Sigmoid colon (tissue), 7 donors: ENCODE results near the gene NRP1. TPM values are rescaled to one million over a fixed set of nuclear protein-coding genes. Genes with fewer than 3 reads are reported as not detected.

Source experiments
- DNase-seq: peaks from one replicate; pipeline ENCODE4 v3.0.0-alpha.2; 2019
- H3K27ac ChIP-seq, 4 donors: fragments of 200-600 bp; sonication (generic); one replicate each; pipeline ENCODE4 v1.5.1; 2016 to 2019; ENCODE audit warnings: mild to moderate bottlenecking in 1 of 4
- H3K27me3 ChIP-seq, 3 donors: fragments of 200-600 bp; sonication (generic); one replicate each; pipeline ENCODE4 v1.5.1; 2019; ENCODE audit warnings: mild to moderate bottlenecking in 1 of 3
- H3K36me3 ChIP-seq, 4 donors: fragments of 200-600 bp; sonication (generic); one replicate each; pipeline ENCODE4 v1.5.1; 2016 to 2019
- H3K4me1 ChIP-seq, 4 donors: fragments of 200-600 bp; sonication (generic); one replicate each; pipeline ENCODE4 v1.5.1; 2017 to 2019
- H3K4me3 ChIP-seq, 4 donors: fragments of 200-600 bp; sonication (generic); one replicate each; pipeline ENCODE4 v1.5.1; 2017 to 2019; ENCODE audit warnings: mild to moderate bottlenecking in 2 of 4, moderate library complexity in 1 of 4
- H3K9me3 ChIP-seq, 4 donors: fragments of 200-600 bp in 3 of 4; sonication (generic) in 3 of 4; one replicate each; pipeline versions ENCODE4 v1.5.1 to v1.6.1; 2013 to 2019
- CTCF ChIP-seq, 4 experiments: fragments of 450-650 bp in 3 of 4; fragments of 200-600 bp in 1 of 4; IDR thresholded peaks; one replicate each; pipeline ENCODE4 v1.5.1; 2016 to 2019; ENCODE audit warnings: antibody characterized with exemption in 4 of 4, mild to moderate bottlenecking in 3 of 4, moderate library complexity in 2 of 4
- EP300 ChIP-seq, 4 donors: sonication (generic); formaldehyde crosslinking; IDR thresholded peaks; one replicate each; pipeline ENCODE4 v1.6.1; 2017; ENCODE audit warnings: antibody characterized with exemption in 4 of 4
- POLR2A ChIP-seq, 2 donors: fragments of 450-650 bp; IDR thresholded peaks; one replicate each; pipeline ENCODE4 v1.6.1; 2016; ENCODE audit warnings: antibody characterized with exemption in 2 of 2, mild to moderate bottlenecking in 2 of 2, moderate library complexity in 2 of 2
- POLR2AphosphoS5 ChIP-seq, 4 donors: sonication (generic); formaldehyde crosslinking; IDR thresholded peaks; one replicate each; pipeline ENCODE4 v1.6.1; 2017; ENCODE audit warnings: antibody characterized with exemption in 4 of 4
- WGBS, 2 donors: extraction: QIAGEN DNeasy Blood & Tissue Kit; methylation state at CpG; one replicate each; pipeline ENCODE4 v1.1.7; 2013; 5-methylcytosine and 5-hydroxymethylcytosine counted together
- intact Hi-C: fragments of 100-400 bp; cut with DNase I; formaldehyde crosslinking; loops from one replicate; pipeline ENCODE4 v1.15.1; 2023
- polyA plus RNA-seq, 3 donors: library from polyadenylated mRNA; stranded (reverse); fragments of 200-250 nt; gene quantifications; one replicate each; pipeline ENCODE4 v1.2.3, GENCODE V29; 2013
- total RNA-seq, 4 donors: library from RNA; depleted of rRNA; stranded (reverse); fragments of >200 nt; gene quantifications; one replicate each; pipeline ENCODE4 v1.1.0, GENCODE V29; 2016
- donor health status: healthy with polysubstance abuse.
- donor health status: Bipolar disorder and iron deficiency.
- donor health status: healthy.

Gene NRP1
- total and polyA plus RNA-seq, 7 donors = 3.6 to 52.4 (median 44.1) TPM

- TF ChIP-seq CTCF (IDR thresholded peaks at IDR 0.05) (no peak), POLR2A (IDR thresholded peaks at IDR 0.05) (no peak), EP300 (IDR thresholded peaks at IDR 0.05) (no peak), POLR2AphosphoS5 (IDR thresholded peaks at IDR 0.05) (no peak)
- Histone ChIP-seq H3K4me1 (peaks cover 0 to 19% (median 5%) of the 10 kb centered on the region in 4 donors), H3K9me3 (no peaks in the 10 kb centered on the region), H3K36me3 (no peaks in the 10 kb centered on the region), H3K27me3 (no peaks in the 10 kb centered on the region), H3K4me3 (no peak overlapping the region), H3K27ac (no peak overlapping the region)
- intact Hi-C loops = no loop called here
- DNase-seq = no peak
- WGBS, 2 donors = 69 to 82% methylated on average over 2 of the region's 2 CpGs
These were observed 12.7 kb upstream of the NRP1 start for GRCh38 chr10:33347211-33347610.

DNA sequence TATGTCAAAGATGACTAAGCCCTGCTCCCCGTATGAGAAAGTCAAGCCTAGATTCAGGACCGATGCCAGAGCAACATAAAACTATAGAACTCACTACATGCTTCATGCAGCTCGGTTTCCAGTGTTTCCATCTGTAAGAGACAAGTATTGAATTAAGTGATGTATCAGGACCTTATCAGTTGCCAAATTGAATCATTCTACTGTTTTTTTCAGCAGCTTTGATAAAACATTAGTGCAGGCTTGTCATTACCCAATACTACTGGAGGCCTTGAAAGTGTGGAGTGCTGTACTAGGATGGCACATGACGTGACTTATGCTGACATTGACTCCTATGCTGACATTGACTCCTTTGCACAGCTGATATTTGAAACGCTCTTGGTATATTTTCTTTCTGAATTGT lies 10.8 kb upstream of the NRP1 start:
- intact Hi-C loops = no loop called here
- Histone ChIP-seq H3K36me3 (no peaks in the 10 kb centered on the region), H3K27me3 (no peaks in the 10 kb centered on the region), H3K4me1 (peaks cover 0 to 31% (median 10%) of the 10 kb centered on the region in 4 donors), H3K9me3 (no peaks in the 10 kb centered on the region), H3K4me3 (no peak overlapping the region), H3K27ac (no peak overlapping the region)
- TF ChIP-seq EP300 (IDR thresholded peaks at IDR 0.05) (no peak), POLR2A (IDR thresholded peaks at IDR 0.05) (no peak), POLR2AphosphoS5 (IDR thresholded peaks at IDR 0.05) (no peak), CTCF (IDR thresholded peaks at IDR 0.05) (no peak)
- WGBS, 2 donors = 90 to 91% methylated on average over 5 of the region's 5 CpGs
- no peak for DNase-seq

GRCh38 chr10:33344676-33345075 lies 10.2 kb upstream of the NRP1 start:
- 91 to 93% methylated on average over 2 of the region's 2 CpGs for WGBS, 2 donors
- Histone ChIP-seq H3K4me1 (peaks cover 0 to 31% (median 10%) of the 10 kb centered on the region in 4 donors), H3K27me3 (no peaks in the 10 kb centered on the region), H3K36me3 (no peaks in the 10 kb centered on the region), H3K27ac (no peak overlapping the region), H3K4me3 (no peak overlapping the region), H3K9me3 (no peaks in the 10 kb centered on the region)
- intact Hi-C loops = no loop called here
- no peak for DNase-seq
- TF ChIP-seq POLR2AphosphoS5 (IDR thresholded peaks at IDR 0.05) (no peak), CTCF (IDR thresholded peaks at IDR 0.05) (no peak), POLR2A (IDR thresholded peaks at IDR 0.05) (no peak), EP300 (IDR thresholded peaks at IDR 0.05) (no peak)

GRCh38 chr10:33341637-33342036 lies 7.2 kb upstream of the NRP1 start:
- Histone ChIP-seq H3K4me3 (no peak overlapping the region), H3K27ac (peak overlapping the region in 1 of 4 donors; percentile 12), H3K9me3 (no peaks in the 10 kb centered on the region), H3K27me3 (no peaks in the 10 kb centered on the region), H3K4me1 (peaks cover 0 to 32% (median 12%) of the 10 kb centered on the region in 4 donors), H3K36me3 (no peaks in the 10 kb centered on the region)
- WGBS, 2 donors = 71% methylated on average over 1 of the region's 1 CpG
- DNase-seq = no peak
- intact Hi-C loops = no loop called here
- TF ChIP-seq CTCF (IDR thresholded peaks at IDR 0.05) (no peak), POLR2A (IDR thresholded peaks at IDR 0.05) (no peak), EP300 (IDR thresholded peaks at IDR 0.05) (no peak), POLR2AphosphoS5 (IDR thresholded peaks at IDR 0.05) (no peak)
